Dedifferentiated amniotic fluid mesenchymal stem cell (primary cell): ENCODE data around the gene SCFD2.

Experiments used
- DNase-seq: peaks from one replicate; pipeline ENCODE4 v3.0.0-alpha.2; 2016; ENCODE audit errors: extremely low spot score

SCFD2 gene

GRCh38 chr4:52987392-52988056 is 378.3 kb downstream of the SCFD2 start:
- DNase-seq: no peak

GRCh38 chr4:52984462-52984881 is 381.4 kb downstream of the SCFD2 start:
- DNase-seq: no peak

- DNase-seq: peak; percentile 76
Observed at GRCh38 chr4:52983563-52984303, 382.1 kb downstream of the SCFD2 start.

- DNase-seq: no peak
Observed at GRCh38 chr4:52982946-52983340, 382.9 kb downstream of the SCFD2 start.

- peak; percentile 52 for DNase-seq
Observed at GRCh38 chr4:52982255-52982945, 383.5 kb downstream of the SCFD2 start.

- no peak for DNase-seq
Observed at GRCh38 chr4:52979821-52980590, 385.9 kb downstream of the SCFD2 start.

GRCh38 chr4:52979020-52979419 is 386.8 kb downstream of the SCFD2 start:
- DNase-seq: no peak

- no peak for DNase-seq
Observed at GRCh38 chr4:52977252-52977651, 388.6 kb downstream of the SCFD2 start.

GRCh38 chr4:52976523-52977230 is 389.2 kb downstream of the SCFD2 start:
- DNase-seq: no peak

- no peak for DNase-seq
Observed at GRCh38 chr4:52968691-52969090, 397.2 kb downstream of the SCFD2 start.

- no peak for DNase-seq
Observed at GRCh38 chr4:52968241-52968640, 397.6 kb downstream of the SCFD2 start.

- DNase-seq: no peak
Observed at GRCh38 chr4:52966781-52967180, 399.1 kb downstream of the SCFD2 start.

- no peak for DNase-seq
Observed at GRCh38 chr4:52966172-52966571, 399.7 kb downstream of the SCFD2 start.

GRCh38 chr4:52964561-52965101 is 401.2 kb downstream of the SCFD2 start:
- no peak for DNase-seq

- DNase-seq: no peak
Observed at GRCh38 chr4:52964011-52964410, 401.9 kb downstream of the SCFD2 start.

- DNase-seq: no peak
Observed at GRCh38 chr4:52962721-52963120, 403.1 kb downstream of the SCFD2 start.

GRCh38 chr4:52961666-52962412 is 404.0 kb downstream of the SCFD2 start:
- no peak for DNase-seq

- DNase-seq: peak; percentile 86
Observed at GRCh38 chr4:52959541-52959940, 406.3 kb downstream of the SCFD2 start.

GRCh38 chr4:52957835-52958631 is 407.8 kb downstream of the SCFD2 start:
- DNase-seq: no peak
